HepG2 (cell line): ENCODE results near the gene UBL4B. TPM values are rescaled to one million over a fixed set of nuclear protein-coding genes. Genes with fewer than 3 reads are reported as not detected.
A peak's percentile ranks its signal among the peaks of the same experiment; 100 is the strongest.

Experiments
- ATAD3A ChIP-seq: sonication (generic); formaldehyde crosslinking; IDR thresholded peaks from 2 replicates; pipeline ENCODE4 v1.4.0; 2020; ENCODE audit warnings: missing genetic modification reagents
- CBX5 ChIP-seq: sonication (generic); formaldehyde crosslinking; IDR thresholded peaks from 2 replicates; pipeline ENCODE4 v1.4.0; 2020; ENCODE audit warnings: missing genetic modification reagents, borderline replicate concordance
- HNF4A ChIP-seq: sonication (generic); formaldehyde crosslinking; IDR thresholded peaks from 2 replicates; pipeline ENCODE4 v1.4.0; 2020; ENCODE audit warnings: missing genetic modification reagents
- IKZF4 ChIP-seq: sonication (generic); formaldehyde crosslinking; IDR thresholded peaks from 2 replicates; pipeline ENCODE4 v1.5.1; 2020; ENCODE audit warnings: borderline replicate concordance, mild to moderate bottlenecking, low read depth, missing genetic modification reagents; ENCODE audit errors: not compliant biosample characterization
- IRX3 ChIP-seq: sonication (generic); formaldehyde crosslinking; IDR thresholded peaks from 2 replicates; pipeline ENCODE4 v1.8.1; 2023; ENCODE audit warnings: mild to moderate bottlenecking, low read depth, missing genetic modification reagents, borderline replicate concordance
- KAT7 ChIP-seq: IDR thresholded peaks from 2 replicates; pipeline ENCODE4 v1.6.1; 2018; ENCODE audit warnings: borderline replicate concordance, missing compliant biosample characterization
- MAFF ChIP-seq: IDR thresholded peaks from 2 replicates; pipeline ENCODE4 v1.6.1; 2011; ENCODE audit warnings: low read depth, low read length, improper control_type of control experiment
- MEIS2 ChIP-seq: sonication (generic); formaldehyde crosslinking; IDR thresholded peaks from 2 replicates; pipeline ENCODE4 v1.9.0; 2021; ENCODE audit warnings: mild to moderate bottlenecking, missing genetic modification reagents
- NCOA2 ChIP-seq: sonication (generic); formaldehyde crosslinking; IDR thresholded peaks from 2 replicates; pipeline ENCODE4 v1.8.0; 2022; ENCODE audit warnings: inconsistent platforms
- PRMT3 ChIP-seq: sonication (generic); formaldehyde crosslinking; IDR thresholded peaks from 2 replicates; pipeline ENCODE4 v1.8.1; 2022; ENCODE audit warnings: low read depth, mild to moderate bottlenecking, moderate library complexity, missing genetic modification reagents, borderline replicate concordance
- RBAK ChIP-seq: sonication (generic); formaldehyde crosslinking; IDR thresholded peaks from 2 replicates; pipeline ENCODE4 v1.5.1; 2020; ENCODE audit warnings: mild to moderate bottlenecking, missing genetic modification reagents
- SNAPC5 ChIP-seq: sonication (generic); formaldehyde crosslinking; IDR thresholded peaks from 2 replicates; pipeline ENCODE4 v1.8.1; 2023; ENCODE audit warnings: mild to moderate bottlenecking, missing genetic modification reagents, borderline replicate concordance
- SP5 ChIP-seq: IDR thresholded peaks from 2 replicates; pipeline ENCODE4 v1.6.1; 2016; ENCODE audit warnings: low read depth, borderline replicate concordance
- SRY ChIP-seq: sonication (generic); formaldehyde crosslinking; IDR thresholded peaks from 2 replicates; pipeline ENCODE4 v1.8.0; 2022; ENCODE audit warnings: mild to moderate bottlenecking, missing genetic modification reagents
- SYNCRIP ChIP-seq: fragments of 200-400 bp; formaldehyde crosslinking; IDR thresholded peaks from 2 replicates; pipeline ENCODE4 v1.6.1; 2018; ENCODE audit warnings: mild to moderate bottlenecking, low read depth, low read length; ENCODE audit not compliant: insufficient read depth
- TCF12 ChIP-seq, 2 experiments: fragments of 450-650 bp in 1 of 2; sonication (generic) in 1 of 2; formaldehyde crosslinking in 1 of 2; IDR thresholded peaks; 2 replicates each; pipeline versions ENCODE4 v1.6.1 to v1.8.0; 2017 to 2022; ENCODE audit warnings: antibody characterized with exemption in 1 of 2, mild to moderate bottlenecking in 1 of 2, missing genetic modification reagents in 1 of 2, moderate library complexity in 1 of 2
- TERF1 ChIP-seq: sonication (generic); formaldehyde crosslinking; IDR thresholded peaks from 2 replicates; pipeline ENCODE4 v1.8.0; 2022; ENCODE audit warnings: mild to moderate bottlenecking, missing genetic modification reagents, moderate library complexity
- THYN1 ChIP-seq: sonication (generic); formaldehyde crosslinking; IDR thresholded peaks from 2 replicates; pipeline ENCODE4 v1.8.1; 2023; ENCODE audit warnings: low read depth, mild to moderate bottlenecking, moderate library complexity, missing genetic modification reagents, borderline replicate concordance
- ZC3H4 ChIP-seq: sonication (generic); formaldehyde crosslinking; IDR thresholded peaks from 2 replicates; pipeline ENCODE4 v1.4.0; 2020; ENCODE audit warnings: missing genetic modification reagents, borderline replicate concordance
- ZFP62 ChIP-seq: sonication (generic); formaldehyde crosslinking; IDR thresholded peaks from 2 replicates; pipeline ENCODE4 v1.4.0; 2020; ENCODE audit warnings: missing genetic modification reagents
- ZKSCAN8 ChIP-seq: IDR thresholded peaks from 2 replicates; pipeline ENCODE4 v1.6.1; 2016; ENCODE audit warnings: borderline replicate concordance, missing genetic modification reagents, missing compliant biosample characterization
- ZNF331 ChIP-seq: sonication (generic); formaldehyde crosslinking; IDR thresholded peaks from 2 replicates; pipeline ENCODE4 v1.4.0; 2020; ENCODE audit warnings: missing genetic modification reagents
- ZNF441 ChIP-seq: sonication (generic); formaldehyde crosslinking; IDR thresholded peaks from 2 replicates; pipeline ENCODE4 v1.7.0; 2021; ENCODE audit warnings: missing genetic modification reagents, borderline replicate concordance
- ZNF607 ChIP-seq: sonication (generic); formaldehyde crosslinking; IDR thresholded peaks from 2 replicates; pipeline ENCODE4 v1.5.1; 2020; ENCODE audit warnings: missing genetic modification reagents, mild to moderate bottlenecking, borderline replicate concordance
- ZNF709 ChIP-seq: sonication (generic); formaldehyde crosslinking; IDR thresholded peaks from 2 replicates; pipeline ENCODE4 v1.5.0; 2020; ENCODE audit warnings: mild to moderate bottlenecking, missing genetic modification reagents
- ZNF713 ChIP-seq: sonication (generic); formaldehyde crosslinking; IDR thresholded peaks from 2 replicates; pipeline ENCODE4 v1.4.0; 2020; ENCODE audit warnings: mild to moderate bottlenecking, missing genetic modification reagents
- ZNF75D ChIP-seq: sonication (generic); formaldehyde crosslinking; IDR thresholded peaks from 2 replicates; pipeline ENCODE4 v1.8.1; 2023; ENCODE audit warnings: missing genetic modification reagents, mild to moderate bottlenecking, borderline replicate concordance
- ZNF792 ChIP-seq: IDR thresholded peaks from 2 replicates; pipeline ENCODE4 v1.6.1; 2016
- polyA plus RNA-seq, 8 experiments: library from polyadenylated mRNA; depleted of rRNA in 3 of 8; stranded (reverse) in 7 of 8; unstranded in 1 of 8; fragments of >200 nt; fragmentation: Illumina TruSeq in 4 of 8; extraction: Trizol in 4 of 8; gene quantifications; 2 replicates each; pipeline versions ENCODE4 v1.2.1 to v1.2.3, GENCODE V29; 2011 to 2016; ENCODE audit warnings: low read depth in 4 of 8, missing spikeins in 1 of 8, mixed read lengths in 1 of 8; ENCODE audit not compliant: insufficient read depth in 1 of 8
- total RNA-seq, 5 experiments: library from RNA; depleted of rRNA; stranded (reverse); fragments of >200 nt; fragmentation: Illumina TruSeq; extraction: Trizol; gene quantifications; 2 replicates each; pipeline ENCODE4 v1.2.3, GENCODE V29; 2016; ENCODE audit warnings: low read depth in 1 of 5
- TF ChIP-seq, protein P1 (sequence below): sonication (generic); formaldehyde crosslinking; IDR thresholded peaks from 2 replicates; pipeline ENCODE4 v1.4.0; 2020; ENCODE audit warnings: missing genetic modification reagents

UBL4B gene
- total and polyA plus RNA-seq, 2 of the 13 experiments (the other 11 are each of a cell fraction or from before 2014, with no cell fraction given): not detected

GRCh38 chr1:110155878-110156522, 43.8 kb downstream of the UBL4B start (continued):
- no peak for TF ChIP-seq ZNF75D (CRISPR knock-in tag)
- TF ChIP-seq ZNF709 (CRISPR knock-in tag): no peak; the same call in 1 of the 2 replicates
- TF ChIP-seq KAT7: no peak
- no peak for TF ChIP-seq TERF1
- TF ChIP-seq ZNF331 (CRISPR knock-in tag): peak; percentile 56; the same call in 1 of the 2 replicates
- peak; percentile 67; the same call in 1 of the 2 replicates for TF ChIP-seq MEIS2 (CRISPR knock-in tag)
- TF ChIP-seq SYNCRIP: no peak
- TF ChIP-seq ZC3H4 (CRISPR knock-in tag): no peak
- TF ChIP-seq ZNF441 (CRISPR knock-in tag): peak; percentile 79; the same call in 1 of the 2 replicates
- TF ChIP-seq PRMT3 (CRISPR knock-in tag): no peak
- peak; percentile 67; the same call in 1 of the 2 replicates for TF ChIP-seq ZNF607 (CRISPR knock-in tag)
- no peak for TF ChIP-seq ATAD3A (CRISPR knock-in tag)
- no peak for TF ChIP-seq SP5 (CRISPR knock-in tag)
- no peak for TF ChIP-seq IKZF4 (CRISPR knock-in tag)
- TF ChIP-seq ZKSCAN8 (CRISPR knock-in tag): no peak
- no peak for TF ChIP-seq IRX3
- TF ChIP-seq HNF4A: no peak
- peak; percentile 75; the same call in 1 of the 2 replicates for TF ChIP-seq SRY
- TF ChIP-seq ZNF713 (CRISPR knock-in tag): no peak
- TF ChIP-seq RBAK (CRISPR knock-in tag): no peak
- TF ChIP-seq THYN1 (CRISPR knock-in tag): no peak
- TF ChIP-seq ZNF792 (CRISPR knock-in tag): 0 out of 2 replicates have a peak, but pooled peaks have one; percentile 42
- TF ChIP-seq CBX5 (CRISPR knock-in tag): no peak
- TF ChIP-seq TCF12 (IDR thresholded peaks at IDR 0.05): no peak
- no peak for TF ChIP-seq TCF12 (CRISPR knock-in tag; IDR thresholded peaks at IDR 0.05)
- TF ChIP-seq SNAPC5: 0 out of 2 replicates have a peak, but pooled peaks have one; percentile 41
- no peak for TF ChIP-seq ZFP62 (CRISPR knock-in tag)
- TF ChIP-seq, protein P1, sequence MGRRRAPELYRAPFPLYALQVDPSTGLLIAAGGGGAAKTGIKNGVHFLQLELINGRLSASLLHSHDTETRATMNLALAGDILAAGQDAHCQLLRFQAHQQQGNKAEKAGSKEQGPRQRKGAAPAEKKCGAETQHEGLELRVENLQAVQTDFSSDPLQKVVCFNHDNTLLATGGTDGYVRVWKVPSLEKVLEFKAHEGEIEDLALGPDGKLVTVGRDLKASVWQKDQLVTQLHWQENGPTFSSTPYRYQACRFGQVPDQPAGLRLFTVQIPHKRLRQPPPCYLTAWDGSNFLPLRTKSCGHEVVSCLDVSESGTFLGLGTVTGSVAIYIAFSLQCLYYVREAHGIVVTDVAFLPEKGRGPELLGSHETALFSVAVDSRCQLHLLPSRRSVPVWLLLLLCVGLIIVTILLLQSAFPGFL (CRISPR knock-in tag): no peak
- TF ChIP-seq MAFF: no peak
- TF ChIP-seq NCOA2: no peak
